Measurements from ENCODE around the gene GRID1. TPM values are rescaled to one million over a fixed set of nuclear protein-coding genes. Genes with fewer than 3 reads are reported as not detected.
A peak's percentile ranks its signal among the peaks of the same experiment; 100 is the strongest.

GRID1 gene
- total and polyA plus RNA-seq, 10 donors: 0.06 to 0.42 (median 0.15) TPM; not detected in 4

GRCh38 chr10:86128360-86128759 lies 238.2 kb downstream of the GRID1 start:
- Histone ChIP-seq H3K27ac (no peak overlapping the region), H3K27me3 (replicated peaks in 1 of 7) (peaks cover 0 to 24% (median 0%) of the 10 kb centered on the region in 7 donors), H3K4me3 (no peak overlapping the region), H3K4me1 (no peaks in the 10 kb centered on the region), H3K9me3 (no peaks in the 10 kb centered on the region), H3K36me3 (no peaks in the 10 kb centered on the region)
- TF ChIP-seq POLR2AphosphoS5 (IDR thresholded peaks at IDR 0.05) (no peak), POLR2A (IDR thresholded peaks at IDR 0.05) (no peak), CTCF (IDR thresholded peaks at IDR 0.05 in 8 of 11, conservative IDR thresholded peaks at IDR 0.05 in 3 of 11) (no peak)
- 59 to 84% (median 75%) methylated on average over 5 of the region's 5 CpGs for WGBS, 5 donors
- DNase-seq: no peak
- intact Hi-C loops (cut with DNase I; ENCODE audit: low total_unique reads): no loop called here

- no peak for TF ChIP-seq POLR2A (IDR thresholded peaks at IDR 0.05)
- TF ChIP-seq CTCF (IDR thresholded peaks at IDR 0.05 in 8 of 11, conservative IDR thresholded peaks at IDR 0.05 in 3 of 11): no peak
- TF ChIP-seq POLR2AphosphoS5 (IDR thresholded peaks at IDR 0.05): no peak
- intact Hi-C loops (cut with DNase I; ENCODE audit: low total_unique reads): no loop called here
- DNase-seq: no peak
- Histone ChIP-seq H3K36me3 (no peaks in the 10 kb centered on the region), H3K4me1 (no peaks in the 10 kb centered on the region), H3K9me3 (no peaks in the 10 kb centered on the region), H3K4me3 (no peak overlapping the region), H3K27me3 (replicated peaks in 1 of 7) (peaks cover 0 to 28% (median 0%) of the 10 kb centered on the region in 7 donors), H3K27ac (no peak overlapping the region)
- 62 to 74% (median 68%) methylated on average over 7 to 8 of the region's 8 CpGs for WGBS, 5 donors
Observed at GRCh38 chr10:86127274-86127819, 239.2 kb downstream of the GRID1 start.

- Histone ChIP-seq H3K9me3 (no peaks in the 10 kb centered on the region), H3K27me3 (replicated peaks in 1 of 7) (peaks cover 0 to 30% (median 0%) of the 10 kb centered on the region in 7 donors), H3K4me1 (no peaks in the 10 kb centered on the region), H3K27ac (no peak overlapping the region), H3K36me3 (no peaks in the 10 kb centered on the region), H3K4me3 (no peak overlapping the region)
- TF ChIP-seq POLR2AphosphoS5 (IDR thresholded peaks at IDR 0.05): no peak
- DNase-seq: peak; percentile 41
- intact Hi-C loops (cut with DNase I; ENCODE audit: low total_unique reads): no loop called here
- 78 to 92% (median 87%) methylated on average over 4 of the region's 4 CpGs for WGBS, 5 donors
Observed at GRCh38 chr10:86124734-86125133, 241.9 kb downstream of the GRID1 start.

GRCh38 chr10:86123715-86124114 lies 242.9 kb downstream of the GRID1 start:
- peak; percentile 68 for DNase-seq
- H3K4me3 ChIP-seq: no peak overlapping the region
- H3K27me3 ChIP-seq (replicated peaks in 1 of 7): peaks cover 0 to 25% (median 0%) of the 10 kb centered on the region in 7 donors
- H3K27ac ChIP-seq: no peak overlapping the region
- H3K36me3 ChIP-seq: no peaks in the 10 kb centered on the region
- 54 to 67% (median 60%) methylated on average over 6 of the region's 6 CpGs for WGBS, 5 donors
- H3K9me3 ChIP-seq: no peaks in the 10 kb centered on the region
- intact Hi-C loops (cut with DNase I; ENCODE audit: low total_unique reads): no loop called here
- TF ChIP-seq POLR2AphosphoS5 (IDR thresholded peaks at IDR 0.05) (no peak), POLR2A (IDR thresholded peaks at IDR 0.05) (no peak), CTCF (IDR thresholded peaks at IDR 0.05 in 8 of 11, conservative IDR thresholded peaks at IDR 0.05 in 3 of 11) (no peak)
- no peaks in the 10 kb centered on the region for H3K4me1 ChIP-seq
